Brain microvascular endothelial cell (primary cell): ENCODE results near the gene ST6GALNAC4.

Source experiments
- DNase-seq: peaks from one replicate; pipeline ENCODE4 v3.0.0-alpha.2; 2020
- H3K27ac ChIP-seq: fragments of 250-450 bp; sonication (Bioruptor Pico); 2 replicates; pipeline ENCODE4 v1.5.1; 2020; ENCODE audit warnings: mild to moderate bottlenecking, moderate library complexity
- H3K27me3 ChIP-seq: fragments of 250-450 bp; sonication (Bioruptor Pico); replicated peaks from 2 replicates; pipeline ENCODE4 v1.5.1; 2020; ENCODE audit warnings: mild to moderate bottlenecking
- H3K36me3 ChIP-seq: fragments of 250-450 bp; sonication (Bioruptor Pico); replicated peaks from 2 replicates; pipeline ENCODE4 v1.5.1; 2020; ENCODE audit warnings: mild to moderate bottlenecking
- H3K4me3 ChIP-seq: 2 replicates; pipeline ENCODE4 v1.5.1; 2011; ENCODE audit warnings: low read depth, mild to moderate bottlenecking, control low read depth, low read length, moderate library complexity
- CTCF ChIP-seq: IDR thresholded peaks from 2 replicates; pipeline ENCODE4 v1.5.1; 2011; ENCODE audit warnings: low read depth, mild to moderate bottlenecking, moderate library complexity, low read length, control low read depth, inconsistent platforms; ENCODE audit errors: missing control alignments
- in situ Hi-C: cut with HindIII; loops from 2 replicates; pipeline ENCODE4 v1.10.0; 2017; ENCODE audit warnings: low sequenced_read_pairs, low pct_ligation_motif_present

ST6GALNAC4 gene

DNA sequence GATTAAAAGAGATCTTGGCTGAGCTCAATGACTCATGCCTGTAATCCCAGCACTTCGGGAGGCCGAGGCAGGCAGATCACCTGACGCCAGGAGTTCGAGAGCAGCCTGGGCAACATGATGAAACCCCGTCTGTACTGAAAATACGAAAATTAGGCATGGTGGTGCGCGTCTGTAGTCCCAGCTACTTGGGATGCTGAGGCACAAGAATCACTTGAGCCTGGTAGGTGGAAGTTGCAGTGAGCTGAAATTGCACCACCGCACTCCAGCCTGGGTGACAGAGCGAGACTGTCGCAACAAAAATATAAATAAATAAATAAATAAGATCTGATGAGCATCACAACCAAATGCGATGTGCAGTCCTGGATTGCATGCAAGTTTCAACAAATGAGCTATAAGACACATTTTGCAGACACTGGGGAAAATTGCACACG, 53.6 kb downstream of the ST6GALNAC4 start:
- H3K27me3 ChIP-seq: no peaks in the 10 kb centered on the region
- no peak overlapping the region for H3K4me3 ChIP-seq
- H3K36me3 ChIP-seq: no peaks in the 10 kb centered on the region
- TF ChIP-seq CTCF: no peak
- DNase-seq: no peak
- H3K27ac ChIP-seq: no peak overlapping the region
- in situ Hi-C loops: loop anchor here (25.0 kb wide), 1 partner anchor 101 kb away; no protein-coding TSS in a partner anchor

DNA sequence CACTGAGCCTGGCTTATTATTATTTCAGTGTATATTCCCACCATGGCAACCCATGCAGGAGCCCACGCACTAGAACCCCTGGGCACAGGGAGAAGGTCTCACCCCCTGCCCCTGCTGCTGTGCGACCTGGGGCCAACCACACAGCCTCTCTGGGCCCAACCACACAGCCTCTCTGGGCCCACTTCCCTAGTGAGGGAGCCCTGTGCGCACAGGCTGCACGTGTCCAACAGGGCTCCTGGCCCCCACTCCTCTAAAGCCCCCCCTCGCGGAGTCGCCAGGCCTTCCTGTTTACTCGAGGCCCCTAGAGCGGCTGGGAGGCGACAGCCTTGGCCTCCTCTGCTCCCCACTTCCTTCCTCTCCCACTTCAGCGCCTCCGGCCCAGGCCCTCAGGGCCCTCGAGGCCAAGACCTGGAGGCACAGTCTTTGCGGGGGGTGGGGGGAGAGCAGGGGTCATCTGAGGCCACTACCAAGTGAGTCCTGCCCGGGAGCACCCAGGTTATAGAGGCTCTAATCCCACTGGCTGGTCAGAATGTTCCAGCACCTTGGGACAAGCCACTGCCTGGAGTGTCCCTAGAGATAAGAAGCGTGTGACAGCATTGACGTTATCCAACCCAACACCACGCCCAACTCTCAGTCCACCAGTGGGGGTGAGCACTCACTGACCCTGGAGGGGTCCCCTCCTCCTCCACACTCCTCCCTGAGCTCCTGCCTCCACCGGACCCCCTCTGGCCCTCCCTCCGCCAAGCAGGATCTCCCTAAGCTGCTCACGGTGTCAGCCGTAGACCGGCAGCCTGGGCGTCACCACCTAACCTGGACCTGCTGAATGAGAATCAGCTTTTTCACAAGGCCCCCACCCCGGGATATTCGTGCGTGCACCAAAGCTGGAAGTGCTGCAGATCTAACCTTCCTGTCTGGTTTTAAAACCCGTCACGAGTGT, 54.5 kb downstream of the ST6GALNAC4 start:
- no peak for DNase-seq
- H3K27me3 ChIP-seq: no peaks in the 10 kb centered on the region
- TF ChIP-seq CTCF: no peak
- in situ Hi-C loops: loop anchor here (25.0 kb wide), 1 partner anchor 100 kb away; no protein-coding TSS in a partner anchor
- H3K27ac ChIP-seq: no peak overlapping the region
- H3K4me3 ChIP-seq: no peak overlapping the region
- no peaks in the 10 kb centered on the region for H3K36me3 ChIP-seq

GRCh38 chr9:127860779-127861178, 56.1 kb downstream of the ST6GALNAC4 start:
- H3K36me3 ChIP-seq: no peaks in the 10 kb centered on the region
- no peak for DNase-seq
- TF ChIP-seq CTCF: no peak
- H3K4me3 ChIP-seq: no peak overlapping the region
- H3K27ac ChIP-seq: no peak overlapping the region
- H3K27me3 ChIP-seq: no peaks in the 10 kb centered on the region
- in situ Hi-C loops: loop anchor here (25.0 kb wide), 1 partner anchor 98 kb away; no protein-coding TSS in a partner anchor

DNA sequence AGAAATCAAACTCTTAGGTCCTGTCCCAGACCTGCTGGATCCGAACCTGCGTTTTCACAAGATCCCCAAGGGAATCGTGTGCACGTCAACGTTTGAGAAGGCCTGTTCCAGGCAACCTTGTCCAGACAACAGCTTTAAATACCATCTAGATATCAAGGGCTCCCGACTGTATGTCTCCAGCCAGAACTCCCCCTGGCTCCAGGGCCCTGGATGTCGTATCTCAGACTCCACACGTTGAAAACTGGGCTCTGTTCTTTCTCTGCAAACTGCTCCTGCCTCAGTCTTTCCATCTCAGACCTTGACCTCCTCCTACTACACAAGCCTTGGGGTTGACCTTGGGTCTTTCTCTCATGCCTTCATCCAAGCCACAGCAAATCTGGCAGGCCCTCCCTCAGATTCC, 56.6 kb downstream of the ST6GALNAC4 start:
- no peak overlapping the region for H3K4me3 ChIP-seq
- no peaks in the 10 kb centered on the region for H3K27me3 ChIP-seq
- DNase-seq: no peak
- in situ Hi-C loops: loop anchor here (25.0 kb wide), 1 partner anchor 98 kb away; no protein-coding TSS in a partner anchor
- no peak for TF ChIP-seq CTCF
- H3K27ac ChIP-seq: no peak overlapping the region
- H3K36me3 ChIP-seq: no peaks in the 10 kb centered on the region

DNA sequence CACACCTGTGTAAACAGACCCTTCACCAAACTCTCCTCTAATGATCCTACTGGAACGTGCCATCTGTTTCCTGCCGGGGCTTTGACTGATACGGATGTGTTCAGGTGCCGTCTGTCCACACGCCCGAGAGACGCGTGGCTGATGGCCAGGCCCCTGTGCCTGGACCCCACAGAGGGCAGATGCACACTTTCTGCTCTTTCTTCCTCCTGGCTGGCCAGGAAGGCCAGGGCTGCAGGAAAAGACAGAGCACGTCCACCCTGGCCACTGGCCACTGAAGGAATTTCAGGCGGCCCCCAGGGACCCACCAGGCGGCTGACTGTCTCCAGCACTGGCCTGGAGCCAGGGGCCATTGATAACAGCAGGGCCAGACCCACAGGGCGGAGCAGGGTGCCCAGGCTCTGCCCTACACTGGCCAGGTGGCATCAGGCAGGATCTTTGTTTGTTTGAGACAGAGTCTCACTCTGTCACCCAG, 58.8 kb downstream of the ST6GALNAC4 start:
- TF ChIP-seq CTCF: no peak
- H3K36me3 ChIP-seq: no peaks in the 10 kb centered on the region
- H3K4me3 ChIP-seq: no peak overlapping the region
- H3K27ac ChIP-seq: no peak overlapping the region
- H3K27me3 ChIP-seq: no peaks in the 10 kb centered on the region
- in situ Hi-C loops: loop anchor here (25.0 kb wide), 1 partner anchor 96 kb away; no protein-coding TSS in a partner anchor
- no peak for DNase-seq
